ENCODE results near the gene DNAH17. TPM values are rescaled to one million over a fixed set of nuclear protein-coding genes. Genes with fewer than 3 reads are reported as not detected.

Gene DNAH17
- polyA plus RNA-seq, 1 of the 3 experiments (the other 2 are of a cell fraction), result not detected

- Histone ChIP-seq H3K27ac (ENCODE audit: low read depth in 2 of 2, low read length in 1 of 2) (no peak overlapping the region), H4K20me1 (ENCODE audit: insufficient read depth) (no peaks in the 10 kb centered on the region), H2AFZ (ENCODE audit: low read depth) (no peak overlapping the region), H3K9me2 (no peaks in the 10 kb centered on the region), H3K4me3 (ENCODE audit: low read depth in 2 of 2, low read length in 1 of 2) (no peak overlapping the region), H3K79me2 (ENCODE audit: insufficient read depth) (no peaks in the 10 kb centered on the region), H3K9me3 (no peaks in the 10 kb centered on the region), H3K9ac (no peak overlapping the region), H3K4me1 (ENCODE audit: control insufficient read depth in 1 of 2, insufficient read depth in 2 of 2, low read depth in 1 of 2, low read length in 1 of 2) (no peaks in the 10 kb centered on the region), H3K27me3 (ENCODE audit: insufficient read depth) (no peaks in the 10 kb centered on the region), H3K4me2 (no peak overlapping the region), H3K36me3 (replicated peaks in 1 of 2; ENCODE audit: control insufficient read depth in 1 of 2, insufficient read depth in 2 of 2, low read length in 1 of 2) (no peaks in the 10 kb centered on the region), H3F3A (replicated peaks; ENCODE audit: insufficient read depth) (no peaks in the 10 kb centered on the region)
- TF ChIP-seq TCF12 (IDR thresholded peaks at IDR 0.05) (0 out of 2 replicates have a peak, but pooled peaks have one; percentile 21), SIN3A (IDR thresholded peaks at IDR 0.05; ENCODE audit: borderline replicate concordance, low read depth, low read length) (no peak)
- ChIA-PET CTCF (interaction anchor here (0.7 to 3.9 kb wide), 3 partner anchors 10 to 187 kb away, joined by 3 to 18 read pairs (median 3); no protein-coding TSS in a partner anchor), POLR2A (no interaction called here)
- peak; percentile 12 for DNase-seq
- 35% methylated on average over 6 of the region's 6 CpGs for WGBS (ENCODE audit: low lambda C conversion rate)
Measured at GRCh38 chr17:78611607-78612006, 34.4 kb upstream of the DNAH17 start.

DNA sequence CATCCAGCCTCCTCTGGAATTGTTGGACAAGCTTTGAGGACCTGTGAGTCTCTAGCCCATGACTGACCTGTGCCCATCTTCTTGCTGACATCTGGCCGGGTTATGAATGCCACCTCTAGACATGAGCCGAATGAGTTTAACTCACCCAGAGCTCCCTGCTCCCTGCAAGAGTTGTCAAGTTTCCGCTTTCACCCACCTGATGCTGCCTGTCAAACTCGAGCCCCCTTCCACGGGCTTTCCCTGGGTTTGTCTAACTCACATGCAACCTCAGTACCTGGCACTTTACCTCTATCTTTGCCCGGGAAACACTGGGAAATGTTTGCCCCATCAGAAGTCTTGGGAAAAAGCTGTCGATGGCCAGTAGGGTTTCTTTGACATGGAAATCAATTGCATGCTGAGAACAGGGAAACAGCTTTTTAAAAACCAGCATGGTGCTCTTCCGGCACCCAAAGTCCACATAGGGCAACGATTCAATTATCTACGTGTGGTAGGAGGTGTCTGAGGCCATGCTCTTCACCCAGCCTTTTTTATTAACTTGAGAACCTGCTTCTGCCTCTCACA, 33.8 kb upstream of the DNAH17 start:
- TF ChIP-seq SMC3 (IDR thresholded peaks at IDR 0.05; ENCODE audit: low read depth, low read length), result no peak
- TF ChIP-seq YY1 (IDR thresholded peaks at IDR 0.05; ENCODE audit: low read depth), result no peak
- no peak for TF ChIP-seq FOXJ3 (CRISPR knock-in tag; IDR thresholded peaks at IDR 0.05)
- no peak for TF ChIP-seq PBX3 (IDR thresholded peaks at IDR 0.05)
- TF ChIP-seq RFX5 (IDR thresholded peaks at IDR 0.05; ENCODE audit: low read length), result no peak
- TF ChIP-seq TEAD4 (IDR thresholded peaks at IDR 0.05; ENCODE audit: borderline replicate concordance, insufficient read depth), result no peak
- TF ChIP-seq EP300 (IDR thresholded peaks at IDR 0.05; ENCODE audit: borderline replicate concordance in 1 of 2, low read depth in 1 of 2, low read length in 1 of 2), result no peak
- no peak for TF ChIP-seq IRF3 (IDR thresholded peaks at IDR 0.05; ENCODE audit: low read depth, low read length)
- TF ChIP-seq ELF1 (IDR thresholded peaks at IDR 0.05), result no peak
- TF ChIP-seq USF1 (IDR thresholded peaks at IDR 0.05; ENCODE audit: borderline replicate concordance, low read depth), result no peak
- no peak for TF ChIP-seq GATA2 (CRISPR knock-in tag; IDR thresholded peaks at IDR 0.05)
- TF ChIP-seq NRF1 (IDR thresholded peaks at IDR 0.05; ENCODE audit: low read depth, low read length), result no peak
- no peaks in the 10 kb centered on the region for H4K20me1 ChIP-seq (ENCODE audit: insufficient read depth)

More for the DNA sequence above, 33.8 kb upstream of the DNAH17 start:
- H3K4me3 ChIP-seq (ENCODE audit: low read depth in 2 of 2, low read length in 1 of 2), result no peak overlapping the region
- no peak overlapping the region for H3K4me2 ChIP-seq
- H3K9me3 ChIP-seq, result no peaks in the 10 kb centered on the region
- no peaks in the 10 kb centered on the region for H3K36me3 ChIP-seq (replicated peaks in 1 of 2; ENCODE audit: control insufficient read depth in 1 of 2, insufficient read depth in 2 of 2, low read length in 1 of 2)
- no peak overlapping the region for H3K9ac ChIP-seq
- no peaks in the 10 kb centered on the region for H3K4me1 ChIP-seq (ENCODE audit: control insufficient read depth in 1 of 2, insufficient read depth in 2 of 2, low read depth in 1 of 2, low read length in 1 of 2)
- no peaks in the 10 kb centered on the region for H3K27me3 ChIP-seq (ENCODE audit: insufficient read depth)
- 75% methylated on average over 10 of the region's 10 CpGs for WGBS (ENCODE audit: low lambda C conversion rate)
- CTCF ChIA-PET, result interaction anchor here (1.3 to 3.9 kb wide), 2 partner anchors 9 to 135 kb away, joined by 3 to 18 read pairs; no protein-coding TSS in a partner anchor
- DNase-seq, result peak; percentile 3
- H2AFZ ChIP-seq (ENCODE audit: low read depth), result no peak overlapping the region
- no peaks in the 10 kb centered on the region for H3K9me2 ChIP-seq
- no peak overlapping the region for H3K27ac ChIP-seq (ENCODE audit: low read depth in 2 of 2, low read length in 1 of 2)
- POLR2A ChIA-PET, result no interaction called here
- H3K79me2 ChIP-seq (ENCODE audit: insufficient read depth), result no peaks in the 10 kb centered on the region
- H3F3A ChIP-seq (replicated peaks; ENCODE audit: insufficient read depth), result no peaks in the 10 kb centered on the region

All from SK-N-SH (cell line).